A549 (cell line): Measurements from ENCODE around the gene SNAP23. TPM values are rescaled to one million over a fixed set of nuclear protein-coding genes. Genes with fewer than 3 reads are reported as not detected.

ENCODE experiments used
- ATAC-seq, 2 experiments: fragments of 200-7000 bp in 1 of 2; fragments of >200 bp in 1 of 2; cut with Nextera tagmentation in 1 of 2; cut with Tn5 transposase in 1 of 2; 3 replicates each; pipeline versions ENCODE4 v1.8.0 to v1.9.1; 2018 to 2020; ENCODE audit warnings: mild to moderate bottlenecking in 1 of 2, moderate library complexity in 1 of 2
- CTCF ChIA-PET: fragments of 300-600 bp; sonication (Branson Sonifier 250); formaldehyde crosslinking; extraction: SDS; loops from one replicate; lab custom pipeline; 2021; ENCODE audit warnings: antibody characterized with exemption, inconsistent platforms; lab: Yijun Ruan, JAX
- POLR2A ChIA-PET: fragments of 350-600 bp; formaldehyde crosslinking; extraction: SDS; loops from one replicate; lab custom pipeline; 2021; ENCODE audit warnings: antibody characterized with exemption, inconsistent platforms; lab: Yijun Ruan, JAX
- DNase-seq, 2 experiments: peaks; one replicate each; pipeline versions ENCODE4 v3.0.0 to v3.0.0-alpha.2; 2011 to 2016; ENCODE audit warnings: low read depth in 1 of 2, low spot score in 1 of 2
- FAIRE-seq: peaks from 2 replicates; lab custom pipeline; 2011; peaks lifted over from hg19 to GRCh38; lab: Jason Lieb, UNC
- H3K27ac ChIP-seq, 2 experiments: fragments of >200 bp; sonication (Bioruptor Twin); formaldehyde crosslinking; 3 replicates each; pipeline ENCODE4 v1.5.1; 2016 to 2017
- H3K4me1 ChIP-seq: fragments of >200 bp; sonication (Bioruptor Twin); formaldehyde crosslinking; 3 replicates; pipeline ENCODE4 v1.6.1; 2016
- H3K4me2 ChIP-seq: fragments of >200 bp; sonication (Bioruptor Twin); formaldehyde crosslinking; 3 replicates; pipeline ENCODE4 v1.6.1; 2016
- H3K4me3 ChIP-seq: fragments of >200 bp; sonication (Bioruptor Twin); formaldehyde crosslinking; 3 replicates; pipeline ENCODE4 v1.5.1; 2016
- H3K9me3 ChIP-seq: fragments of >200 bp; sonication (Bioruptor Twin); formaldehyde crosslinking; 3 replicates; pipeline ENCODE4 v1.6.1; 2016
- CBX8 ChIP-seq: fragments of 200-600 bp; sonication (generic); IDR thresholded peaks from 2 replicates; pipeline ENCODE4 v1.6.1; 2016
- CEBPB ChIP-seq, 2 experiments: fragments of >200 bp in 1 of 2; sonication (Bioruptor Twin) in 1 of 2; formaldehyde crosslinking in 1 of 2; IDR thresholded peaks; 2 replicates each; pipeline ENCODE4 v1.6.1; 2012 to 2016
- CHD2 ChIP-seq: fragments of 150-350 bp; IDR thresholded peaks from 2 replicates; pipeline ENCODE4 v1.6.1; 2014; ENCODE audit warnings: low read length; ENCODE audit not compliant: partially characterized antibody
- EHMT2 ChIP-seq: fragments of 200-600 bp; sonication (generic); IDR thresholded peaks from 2 replicates; pipeline ENCODE4 v1.6.1; 2016; ENCODE audit warnings: antibody characterized with exemption, low read depth, mild to moderate bottlenecking, moderate library complexity
- FOSB ChIP-seq: fragments of 250-450 bp; sonication (Bioruptor Pico); IDR thresholded peaks from 2 replicates; pipeline ENCODE4 v1.5.0; 2020; ENCODE audit warnings: mild to moderate bottlenecking, moderate library complexity
- FOSL2 ChIP-seq, 2 experiments: fragments of 450-650 bp in 1 of 2; fragments of >200 bp in 1 of 2; sonication (Bioruptor Twin) in 1 of 2; formaldehyde crosslinking; IDR thresholded peaks; 2 replicates each; pipeline versions ENCODE4 v1.5.0 to v1.6.1; 2016 to 2020; ENCODE audit warnings: mild to moderate bottlenecking in 1 of 2, moderate library complexity in 1 of 2
- HDAC2 ChIP-seq: fragments of 200-600 bp; sonication (generic); IDR thresholded peaks from 2 replicates; pipeline ENCODE4 v1.6.1; 2016
- HEYL ChIP-seq: fragments of 250-450 bp; sonication (Bioruptor Pico); IDR thresholded peaks from 2 replicates; pipeline ENCODE4 v1.8.0; 2021; ENCODE audit warnings: mild to moderate bottlenecking, moderate library complexity
- HOXA7 ChIP-seq: fragments of 250-450 bp; sonication (Bioruptor Pico); IDR thresholded peaks from 2 replicates; pipeline ENCODE4 v1.5.0; 2020; ENCODE audit warnings: mild to moderate bottlenecking, moderate library complexity
- HOXB13 ChIP-seq: fragments of 250-450 bp; sonication (Bioruptor Pico); IDR thresholded peaks from 2 replicates; pipeline ENCODE4 v1.5.0; 2020; ENCODE audit warnings: low read depth, mild to moderate bottlenecking, moderate library complexity
- HOXB5 ChIP-seq: fragments of 250-450 bp; sonication (Bioruptor Pico); IDR thresholded peaks from 2 replicates; pipeline ENCODE4 v1.5.0; 2020; ENCODE audit warnings: mild to moderate bottlenecking, moderate library complexity
- JUN ChIP-seq, 2 experiments: fragments of >200 bp; sonication (Bioruptor Twin); formaldehyde crosslinking; IDR thresholded peaks; 2 replicates in 1 of 2; 3 replicates in 1 of 2; pipeline ENCODE4 v1.6.1; 2016 to 2017
- JUNB ChIP-seq: fragments of >200 bp; sonication (Bioruptor Twin); formaldehyde crosslinking; IDR thresholded peaks from 2 replicates; pipeline ENCODE4 v1.6.1; 2016
- KDM1A ChIP-seq: fragments of 200-600 bp; sonication (generic); IDR thresholded peaks from 2 replicates; pipeline ENCODE4 v1.6.1; 2016; ENCODE audit warnings: low read depth, mild to moderate bottlenecking
- KDM5A ChIP-seq: fragments of 200-600 bp; sonication (generic); IDR thresholded peaks from 2 replicates; pipeline ENCODE4 v1.6.1; 2016; ENCODE audit warnings: antibody characterized with exemption, mild to moderate bottlenecking
- MAFK ChIP-seq: fragments of 450-650 bp; IDR thresholded peaks from 2 replicates; pipeline ENCODE4 v1.6.1; 2014; ENCODE audit not compliant: partially characterized antibody
- MYC ChIP-seq: IDR thresholded peaks from 2 replicates; pipeline ENCODE4 v1.6.1; 2012; ENCODE audit warnings: mild to moderate bottlenecking, inconsistent platforms, low read length, improper control_type of control experiment, borderline replicate concordance
- PHF8 ChIP-seq: fragments of 200-600 bp; sonication (generic); IDR thresholded peaks from 2 replicates; pipeline ENCODE4 v1.6.1; 2016; ENCODE audit warnings: low read depth, mild to moderate bottlenecking, antibody characterized with exemption, moderate library complexity, borderline replicate concordance
- POLR2AphosphoS2 ChIP-seq: conservative IDR thresholded peaks from 2 replicates; pipeline ENCODE4 v1.6.1; 2012; ENCODE audit warnings: low read length, improper control_type of control experiment, inconsistent platforms
- RAD21 ChIP-seq, 2 experiments: fragments of >200 bp in 1 of 2; sonication (Bioruptor Twin) in 1 of 2; formaldehyde crosslinking in 1 of 2; IDR thresholded peaks in 1 of 2; conservative IDR thresholded peaks in 1 of 2; 2 replicates in 1 of 2; 3 replicates in 1 of 2; pipeline ENCODE4 v1.6.1; 2012 to 2018; ENCODE audit warnings: inconsistent platforms in 1 of 2
- RARB ChIP-seq: fragments of 250-450 bp; sonication (Bioruptor Pico); IDR thresholded peaks from 2 replicates; pipeline ENCODE4 v1.8.0; 2021; ENCODE audit warnings: mild to moderate bottlenecking, moderate library complexity
- RCOR1 ChIP-seq: fragments of 150-350 bp; IDR thresholded peaks from 2 replicates; pipeline ENCODE4 v1.6.1; 2014; ENCODE audit warnings: antibody characterized with exemption, low read length, low read depth
- SMC3 ChIP-seq: fragments of >200 bp; sonication (Bioruptor Twin); formaldehyde crosslinking; IDR thresholded peaks from 3 replicates; pipeline ENCODE4 v1.6.1; 2018; ENCODE audit warnings: inconsistent platforms
- TFCP2L1 ChIP-seq: fragments of 250-450 bp; sonication (Bioruptor Pico); IDR thresholded peaks from 2 replicates; pipeline ENCODE4 v1.5.0; 2021; ENCODE audit warnings: mild to moderate bottlenecking
- ZNF302 ChIP-seq: fragments of 250-450 bp; sonication (Bioruptor Pico); IDR thresholded peaks from 2 replicates; pipeline ENCODE4 v1.9.0; 2021; ENCODE audit warnings: inconsistent platforms, mild to moderate bottlenecking, moderate library complexity
- ZSCAN20 ChIP-seq: fragments of 250-450 bp; sonication (Bioruptor Pico); IDR thresholded peaks from 2 replicates; pipeline ENCODE4 v1.8.0; 2022; ENCODE audit warnings: mild to moderate bottlenecking, moderate library complexity
- WGBS: methylation state at CpG from one replicate; pipeline ENCODE4 v1.1.6; 2017; ENCODE audit errors: missing lambda C conversion rate; 5-methylcytosine and 5-hydroxymethylcytosine counted together
- polyA plus RNA-seq, 4 experiments: library from polyadenylated mRNA; depleted of rRNA in 3 of 4; stranded (reverse); fragments of >200 nt; fragmentation: RNase III in 1 of 4; extraction: RNeasy Plus Mini Kit Qiagen cat#74134 plus additional on column Dnase treatment in 1 of 4; gene quantifications; 2 replicates in 3 of 4; 3 replicates in 1 of 4; pipeline ENCODE4 v1.2.3, GENCODE V29; 2011 to 2017
- TF ChIP-seq, protein P1 (sequence below): IDR thresholded peaks from 2 replicates; pipeline ENCODE4 v1.6.1; 2012
- TF ChIP-seq, protein P2 (sequence below): fragments of 150-350 bp; IDR thresholded peaks from 2 replicates; pipeline ENCODE4 v1.6.1; 2014; ENCODE audit warnings: low read depth, mild to moderate bottlenecking, low read length
- TF ChIP-seq, protein P3 (sequence below): fragments of 450-650 bp; IDR thresholded peaks from 2 replicates; pipeline ENCODE4 v1.6.1; 2014; ENCODE audit warnings: antibody characterized with exemption
- TF ChIP-seq, protein P4 (sequence below): fragments of 250-450 bp; sonication (Bioruptor Pico); IDR thresholded peaks from 2 replicates; pipeline ENCODE4 v1.5.0; 2021; ENCODE audit warnings: mild to moderate bottlenecking, moderate library complexity, borderline replicate concordance
- TF ChIP-seq, protein P5 (sequence below): IDR thresholded peaks from 2 replicates; pipeline ENCODE4 v1.6.1; 2012; ENCODE audit warnings: low read depth, borderline replicate concordance

SNAP23 gene
- polyA plus RNA-seq, 2 of the 4 experiments (the other 2 are of a cell fraction): 33.6 to 51.2 TPM

DNA sequence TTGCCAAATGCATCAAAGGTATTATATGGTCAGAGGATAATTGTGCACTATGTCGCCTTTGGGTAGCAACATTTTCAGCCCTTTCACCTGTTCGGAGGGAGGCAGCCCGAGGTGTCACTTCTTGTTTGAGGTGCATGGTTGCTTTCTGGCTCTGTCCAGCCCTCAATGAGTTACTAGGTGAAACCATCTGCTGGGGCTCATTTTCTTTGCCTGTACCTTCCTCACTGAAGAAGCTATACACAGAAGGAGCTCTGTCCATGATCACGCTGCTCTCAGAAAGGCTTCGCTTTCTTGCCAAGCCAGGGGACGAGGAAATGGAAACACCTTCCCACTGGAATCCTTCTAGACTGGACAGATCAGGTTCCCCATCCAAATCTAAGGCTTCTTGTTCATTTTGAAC, 47.2 kb upstream of the SNAP23 start:
- ATAC-seq: no peak
- CTCF ChIA-PET: interaction anchor here (1.1 kb wide), 1 partner anchor 27 kb away, joined by 3 read pairs; no protein-coding TSS in a partner anchor
- POLR2A ChIA-PET: no interaction called here

DNA sequence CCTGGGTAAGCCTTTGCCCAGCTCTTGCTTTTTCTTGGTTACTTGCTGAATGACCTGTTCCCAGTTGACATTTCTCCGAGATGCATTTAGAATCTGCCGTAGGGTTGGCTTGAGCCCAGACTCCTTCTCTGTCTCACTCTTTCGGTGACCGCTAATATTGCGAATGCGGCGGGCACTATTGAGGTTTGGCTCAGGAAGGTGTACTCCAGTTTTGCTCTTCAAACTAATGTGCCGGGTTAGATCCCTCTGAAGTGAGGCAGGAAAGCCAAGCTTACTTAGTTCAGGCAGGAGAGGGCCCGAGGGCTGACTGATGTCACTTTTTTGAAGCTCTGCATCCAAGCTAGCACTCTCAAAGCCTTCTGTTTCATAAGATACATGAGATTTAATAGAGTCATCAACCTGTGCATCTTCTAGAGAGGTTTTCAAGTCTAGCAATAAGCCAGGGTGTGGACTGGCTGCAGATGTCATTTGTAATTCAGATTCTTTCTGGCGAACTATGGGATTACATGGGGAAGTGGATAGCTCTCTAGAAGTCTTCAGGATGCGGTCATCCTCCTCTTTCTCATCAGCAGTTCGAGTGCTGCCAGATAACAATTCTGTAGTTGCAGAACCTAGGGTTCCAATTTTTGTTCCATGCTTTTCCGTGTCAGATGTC, 45.5 kb upstream of the SNAP23 start:
- no peak for FAIRE-seq
- TF ChIP-seq, protein P1, sequence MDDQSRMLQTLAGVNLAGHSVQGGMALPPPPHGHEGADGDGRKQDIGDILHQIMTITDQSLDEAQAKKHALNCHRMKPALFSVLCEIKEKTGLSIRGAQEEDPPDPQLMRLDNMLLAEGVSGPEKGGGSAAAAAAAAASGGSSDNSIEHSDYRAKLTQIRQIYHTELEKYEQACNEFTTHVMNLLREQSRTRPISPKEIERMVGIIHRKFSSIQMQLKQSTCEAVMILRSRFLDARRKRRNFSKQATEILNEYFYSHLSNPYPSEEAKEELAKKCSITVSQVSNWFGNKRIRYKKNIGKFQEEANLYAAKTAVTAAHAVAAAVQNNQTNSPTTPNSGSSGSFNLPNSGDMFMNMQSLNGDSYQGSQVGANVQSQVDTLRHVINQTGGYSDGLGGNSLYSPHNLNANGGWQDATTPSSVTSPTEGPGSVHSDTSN: no peak
- TF ChIP-seq RCOR1 (no peak), CEBPB (IDR thresholded peaks at IDR 0.05) (no peak), MYC (no peak), HOXB13 (no peak), POLR2AphosphoS2 (no peak), FOSL2 (IDR thresholded peaks at IDR 0.05) (no peak), FOSL2 (CRISPR knock-in tag; IDR thresholded peaks at IDR 0.05) (no peak), EHMT2 (no peak), JUNB (no peak), HEYL (CRISPR knock-in tag) (no peak), KDM5A (no peak), MAFK (no peak), FOSB (CRISPR knock-in tag) (no peak), PHF8 (no peak), ZNF302 (CRISPR knock-in tag) (no peak), RARB (CRISPR knock-in tag) (no peak)
- TF ChIP-seq, protein P2, sequence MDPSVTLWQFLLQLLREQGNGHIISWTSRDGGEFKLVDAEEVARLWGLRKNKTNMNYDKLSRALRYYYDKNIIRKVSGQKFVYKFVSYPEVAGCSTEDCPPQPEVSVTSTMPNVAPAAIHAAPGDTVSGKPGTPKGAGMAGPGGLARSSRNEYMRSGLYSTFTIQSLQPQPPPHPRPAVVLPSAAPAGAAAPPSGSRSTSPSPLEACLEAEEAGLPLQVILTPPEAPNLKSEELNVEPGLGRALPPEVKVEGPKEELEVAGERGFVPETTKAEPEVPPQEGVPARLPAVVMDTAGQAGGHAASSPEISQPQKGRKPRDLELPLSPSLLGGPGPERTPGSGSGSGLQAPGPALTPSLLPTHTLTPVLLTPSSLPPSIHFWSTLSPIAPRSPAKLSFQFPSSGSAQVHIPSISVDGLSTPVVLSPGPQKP: no peak
- TF ChIP-seq, protein P3, sequence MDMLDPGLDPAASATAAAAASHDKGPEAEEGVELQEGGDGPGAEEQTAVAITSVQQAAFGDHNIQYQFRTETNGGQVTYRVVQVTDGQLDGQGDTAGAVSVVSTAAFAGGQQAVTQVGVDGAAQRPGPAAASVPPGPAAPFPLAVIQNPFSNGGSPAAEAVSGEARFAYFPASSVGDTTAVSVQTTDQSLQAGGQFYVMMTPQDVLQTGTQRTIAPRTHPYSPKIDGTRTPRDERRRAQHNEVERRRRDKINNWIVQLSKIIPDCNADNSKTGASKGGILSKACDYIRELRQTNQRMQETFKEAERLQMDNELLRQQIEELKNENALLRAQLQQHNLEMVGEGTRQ: no peak
- TF ChIP-seq, protein P4, sequence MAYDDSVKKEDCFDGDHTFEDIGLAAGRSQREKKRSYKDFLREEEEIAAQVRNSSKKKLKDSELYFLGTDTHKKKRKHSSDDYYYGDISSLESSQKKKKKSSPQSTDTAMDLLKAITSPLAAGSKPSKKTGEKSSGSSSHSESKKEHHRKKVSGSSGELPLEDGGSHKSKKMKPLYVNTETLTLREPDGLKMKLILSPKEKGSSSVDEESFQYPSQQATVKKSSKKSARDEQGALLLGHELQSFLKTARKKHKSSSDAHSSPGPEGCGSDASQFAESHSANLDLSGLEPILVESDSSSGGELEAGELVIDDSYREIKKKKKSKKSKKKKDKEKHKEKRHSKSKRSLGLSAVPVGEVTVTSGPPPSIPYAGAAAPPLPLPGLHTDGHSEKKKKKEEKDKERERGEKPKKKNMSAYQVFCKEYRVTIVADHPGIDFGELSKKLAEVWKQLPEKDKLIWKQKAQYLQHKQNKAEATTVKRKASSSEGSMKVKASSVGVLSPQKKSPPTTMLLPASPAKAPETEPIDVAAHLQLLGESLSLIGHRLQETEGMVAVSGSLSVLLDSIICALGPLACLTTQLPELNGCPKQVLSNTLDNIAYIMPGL (CRISPR knock-in tag): no peak
- Histone ChIP-seq H3K4me3 (no peak overlapping the region), H3K9me3 (no peaks in the 10 kb centered on the region), H3K4me2 (no peak overlapping the region), H3K4me1 (no peaks in the 10 kb centered on the region), H3K27ac (no peak overlapping the region)
- no peak for DNase-seq
- CTCF ChIA-PET: interaction anchor here (0.6 kb wide), 1 partner anchor 51 kb away, joined by 3 read pairs; no protein-coding TSS in a partner anchor
- no peak for ATAC-seq
- 94% methylated on average over 13 of the region's 13 CpGs for WGBS
- POLR2A ChIA-PET: no interaction called here

More for the DNA sequence above, 47.2 kb upstream of the SNAP23 start:
- no peak for FAIRE-seq
- no peak overlapping the region for H3K4me3 ChIP-seq
- no peak for TF ChIP-seq HOXA7 (CRISPR knock-in tag)
- TF ChIP-seq ZSCAN20 (CRISPR knock-in tag): no peak
- TF ChIP-seq CHD2: no peak
- TF ChIP-seq HDAC2: no peak
- TF ChIP-seq RAD21 (conservative IDR thresholded peaks at IDR 0.05 in 1 of 2, IDR thresholded peaks at IDR 0.05 in 1 of 2): no peak
- TF ChIP-seq, protein P4 (CRISPR knock-in tag): no peak
- no peak for TF ChIP-seq HEYL (CRISPR knock-in tag)
- no peak for TF ChIP-seq FOSB (CRISPR knock-in tag)
- TF ChIP-seq MAFK: no peak
- no peak for TF ChIP-seq CBX8
- no peak for TF ChIP-seq KDM1A
- TF ChIP-seq JUN (IDR thresholded peaks at IDR 0.05): no peak
- TF ChIP-seq TFCP2L1 (CRISPR knock-in tag): no peak
- no peak for TF ChIP-seq EHMT2
- TF ChIP-seq, protein P5, sequence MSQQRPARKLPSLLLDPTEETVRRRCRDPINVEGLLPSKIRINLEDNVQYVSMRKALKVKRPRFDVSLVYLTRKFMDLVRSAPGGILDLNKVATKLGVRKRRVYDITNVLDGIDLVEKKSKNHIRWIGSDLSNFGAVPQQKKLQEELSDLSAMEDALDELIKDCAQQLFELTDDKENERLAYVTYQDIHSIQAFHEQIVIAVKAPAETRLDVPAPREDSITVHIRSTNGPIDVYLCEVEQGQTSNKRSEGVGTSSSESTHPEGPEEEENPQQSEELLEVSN: no peak
- no peak for TF ChIP-seq SMC3
- TF ChIP-seq HOXB5: no peak
- TF ChIP-seq, all 56 proteins: peak for 0
- Histone ChIP-seq H3K9me3 (no peaks in the 10 kb centered on the region), H3K4me2 (no peak overlapping the region), H3K4me1 (no peaks in the 10 kb centered on the region), H3K27ac (no peak overlapping the region)
- no peak for DNase-seq
- WGBS: 83% methylated on average over 6 of the region's 6 CpGs
